Measurements from ENCODE around the gene FTH1. TPM values are rescaled to one million over a fixed set of nuclear protein-coding genes. Genes with fewer than 3 reads are reported as not detected.

Gene FTH1
- total RNA-seq, 1 experiment from 2014 or later: 1,937 TPM

DNA sequence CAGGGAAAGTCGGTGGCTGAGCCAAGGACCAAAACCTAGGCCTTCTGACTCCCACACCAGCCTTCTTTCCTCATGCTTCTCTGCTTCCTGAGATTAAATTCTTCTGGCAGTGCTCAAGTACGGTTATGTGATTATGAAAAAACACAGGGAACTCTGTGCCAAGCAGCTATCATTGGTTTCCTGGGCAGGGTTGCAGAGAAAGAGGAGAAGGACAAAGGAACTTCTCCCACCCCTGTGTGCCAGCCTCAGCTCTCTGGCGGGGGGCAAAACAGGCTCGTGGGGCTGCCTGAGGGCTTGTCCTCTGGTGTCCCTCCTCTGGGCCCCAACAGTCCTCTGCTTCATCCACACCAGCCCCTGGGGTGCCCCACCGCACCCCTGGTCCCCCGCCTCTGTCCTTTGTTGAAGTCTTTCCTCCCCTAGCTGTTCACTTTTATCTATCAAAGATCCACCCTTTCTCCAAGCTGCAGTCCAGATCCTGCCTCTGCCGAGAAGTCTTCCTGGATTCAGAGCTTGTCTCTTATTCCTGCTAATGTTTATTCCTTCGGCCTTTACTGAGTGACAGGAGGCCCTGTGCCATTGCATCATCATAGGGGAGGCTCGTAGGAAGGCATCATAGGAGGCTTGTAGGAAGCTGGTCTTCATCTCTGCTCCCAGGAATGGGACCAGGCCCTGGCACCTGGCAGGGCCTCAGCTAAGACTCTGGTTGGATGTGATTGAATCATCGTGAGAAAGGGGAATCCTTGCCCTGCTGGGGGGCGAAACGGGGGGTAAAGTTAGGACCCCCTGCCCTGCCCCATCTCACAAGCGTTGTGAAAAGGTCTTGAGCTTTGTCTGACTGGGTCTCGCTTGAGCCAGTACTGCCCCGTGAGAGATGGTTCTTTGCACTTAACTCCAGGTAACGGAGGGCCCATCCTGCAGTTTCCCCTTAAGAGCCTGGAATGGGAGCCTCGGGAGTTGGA lies 11.5 kb upstream of the FTH1 start:
- DNase-seq: peak; percentile 73
- TF ChIP-seq EZH2 (IDR thresholded peaks at IDR 0.05; ENCODE audit: low read length, unreplicated experiment) (no peak), EZH2phosphoT487 (IDR thresholded peaks at IDR 0.05; ENCODE audit: borderline replicate concordance, low read length) (no peak)
- TF ChIP-seq, protein P1, sequence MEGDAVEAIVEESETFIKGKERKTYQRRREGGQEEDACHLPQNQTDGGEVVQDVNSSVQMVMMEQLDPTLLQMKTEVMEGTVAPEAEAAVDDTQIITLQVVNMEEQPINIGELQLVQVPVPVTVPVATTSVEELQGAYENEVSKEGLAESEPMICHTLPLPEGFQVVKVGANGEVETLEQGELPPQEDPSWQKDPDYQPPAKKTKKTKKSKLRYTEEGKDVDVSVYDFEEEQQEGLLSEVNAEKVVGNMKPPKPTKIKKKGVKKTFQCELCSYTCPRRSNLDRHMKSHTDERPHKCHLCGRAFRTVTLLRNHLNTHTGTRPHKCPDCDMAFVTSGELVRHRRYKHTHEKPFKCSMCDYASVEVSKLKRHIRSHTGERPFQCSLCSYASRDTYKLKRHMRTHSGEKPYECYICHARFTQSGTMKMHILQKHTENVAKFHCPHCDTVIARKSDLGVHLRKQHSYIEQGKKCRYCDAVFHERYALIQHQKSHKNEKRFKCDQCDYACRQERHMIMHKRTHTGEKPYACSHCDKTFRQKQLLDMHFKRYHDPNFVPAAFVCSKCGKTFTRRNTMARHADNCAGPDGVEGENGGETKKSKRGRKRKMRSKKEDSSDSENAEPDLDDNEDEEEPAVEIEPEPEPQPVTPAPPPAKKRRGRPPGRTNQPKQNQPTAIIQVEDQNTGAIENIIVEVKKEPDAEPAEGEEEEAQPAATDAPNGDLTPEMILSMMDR (conservative IDR thresholded peaks at IDR 0.05; ENCODE audit: low read depth, low read length): no peak
- H3K9me2 ChIP-seq (replicated peaks; ENCODE audit: low read length): no peaks in the 10 kb centered on the region
- ChIA-PET CTCF (interaction anchor here (0.6 kb wide), 2 partner anchors 60 to 83 kb away, joined by 3 read pairs; no protein-coding TSS in a partner anchor), POLR2A (ENCODE audit: unreplicated experiment) (no interaction called here)
- no peaks in the 10 kb centered on the region for H3F3A ChIP-seq (ENCODE audit: low read length, unreplicated experiment)
- no peaks in the 10 kb centered on the region for H3K79me2 ChIP-seq (ENCODE audit: low read length)
- ATAC-seq: peak; percentile 64
- no peaks in the 10 kb centered on the region for H4K20me1 ChIP-seq (ENCODE audit: low read length)
- H3K9me3 ChIP-seq (ENCODE audit: low read length): no peaks in the 10 kb centered on the region
- no peaks in the 10 kb centered on the region for H3K27me3 ChIP-seq (ENCODE audit: low read length)
- H3K36me3 ChIP-seq (ENCODE audit: low read depth, low read length): no peaks in the 10 kb centered on the region
- BruUV-seq (replicated peaks): no TSS peak
- H3K4me2 ChIP-seq (ENCODE audit: low read length): peak overlapping the region; percentile 19; the same call in 1 of the 2 replicates
- peaks cover 33% of the 10 kb centered on the region for H3K4me1 ChIP-seq (ENCODE audit: insufficient read depth, low read length)
- 0 out of 2 replicates have a peak overlapping the region, but pooled peaks have one; percentile 5 for H3K9ac ChIP-seq (ENCODE audit: low read length)
- H2AFZ ChIP-seq (ENCODE audit: low read length): 0 out of 2 replicates have a peak overlapping the region, but pooled peaks have one; percentile 28
- H3K4me3 ChIP-seq (ENCODE audit: low read length): no peak overlapping the region
- peak overlapping the region; percentile 36 for H3K27ac ChIP-seq (ENCODE audit: low read length)
- intact Hi-C loops (cut with micrococcal nuclease): loop anchor here (10.0 kb wide), 1 partner anchor 576 kb away; no protein-coding TSS in a partner anchor

DNA sequence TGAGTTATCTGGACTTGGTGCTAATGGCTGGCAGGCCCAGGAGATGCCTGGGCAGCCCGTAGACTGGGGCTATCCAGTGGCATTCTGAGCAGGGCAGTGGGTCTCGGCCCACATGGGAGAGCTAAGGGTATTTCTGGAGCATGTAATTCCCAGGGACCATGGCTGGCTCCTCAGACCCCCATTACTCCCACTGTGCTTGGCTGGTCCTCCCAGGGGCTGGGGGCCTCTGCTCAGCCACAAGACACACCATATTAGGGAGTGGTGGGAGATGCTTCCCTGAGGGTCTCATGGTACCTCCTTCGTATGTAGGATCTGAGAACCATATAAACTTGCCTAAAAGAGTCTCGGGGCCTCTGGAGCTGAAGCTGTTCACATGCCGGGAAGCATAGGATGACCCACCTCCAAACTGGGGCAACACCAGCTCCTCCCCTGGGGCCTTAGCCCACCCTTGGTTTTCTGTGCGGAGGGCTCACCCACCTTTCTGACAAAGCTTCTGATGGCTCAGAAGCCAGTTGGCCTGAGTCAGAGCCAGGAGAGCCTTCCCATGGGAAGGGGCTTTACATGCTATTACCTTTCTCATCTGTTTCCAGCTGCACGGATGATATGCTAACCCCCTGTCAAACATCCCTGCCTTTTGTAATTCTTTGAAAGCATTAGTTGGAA lies 9.5 kb upstream of the FTH1 start:
- Histone ChIP-seq H3K9me3 (ENCODE audit: low read length) (no peaks in the 10 kb centered on the region), H4K20me1 (ENCODE audit: low read length) (no peaks in the 10 kb centered on the region), H2AFZ (ENCODE audit: low read length) (no peak overlapping the region), H3K36me3 (ENCODE audit: low read depth, low read length) (no peaks in the 10 kb centered on the region), H3K9me2 (replicated peaks; ENCODE audit: low read length) (no peaks in the 10 kb centered on the region), H3K27me3 (ENCODE audit: low read length) (no peaks in the 10 kb centered on the region), H3K9ac (ENCODE audit: low read length) (no peak overlapping the region), H3F3A (ENCODE audit: low read length, unreplicated experiment) (peaks cover 6% of the 10 kb centered on the region), H3K79me2 (ENCODE audit: low read length) (no peaks in the 10 kb centered on the region), H3K4me1 (ENCODE audit: insufficient read depth, low read length) (peaks cover 53% of the 10 kb centered on the region), H3K4me3 (ENCODE audit: low read length) (no peak overlapping the region), H3K4me2 (ENCODE audit: low read length) (no peak overlapping the region), H3K27ac (ENCODE audit: low read length) (no peak overlapping the region)
- ATAC-seq (no peak), DNase-seq (no peak)
- intact Hi-C loops (cut with micrococcal nuclease): loop anchor here (10.0 kb wide), 1 partner anchor 578 kb away; no protein-coding TSS in a partner anchor
- ChIA-PET POLR2A (ENCODE audit: unreplicated experiment) (interaction anchor here (0.6 kb wide), 3 partner anchors 48 to 64 kb away, joined by 3 to 6 read pairs (median 4); no protein-coding TSS in a partner anchor), CTCF (no interaction called here)
- BruUV-seq (replicated peaks): no TSS peak
- no peak for TF ChIP-seq EZH2phosphoT487 (IDR thresholded peaks at IDR 0.05; ENCODE audit: borderline replicate concordance, low read length)

DNA sequence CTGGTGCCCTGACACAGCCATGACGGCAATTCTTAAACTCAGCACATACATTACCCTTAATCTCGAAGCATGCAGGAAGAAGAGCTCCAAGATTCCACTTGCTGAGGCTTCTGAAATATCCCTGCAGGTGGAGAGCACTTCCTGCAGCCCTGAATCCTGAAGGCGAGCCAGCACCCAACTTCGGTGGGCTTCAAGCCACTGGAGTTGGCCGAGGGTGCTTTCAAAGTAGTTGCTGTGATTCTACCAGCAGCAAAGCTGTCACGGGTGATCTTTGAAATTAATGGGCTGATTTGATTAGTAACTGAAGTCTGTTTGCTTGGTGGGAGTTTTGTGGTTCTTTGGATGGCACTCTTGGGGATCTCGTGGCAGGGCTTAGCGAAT lies 9.0 kb upstream of the FTH1 start:
- TF ChIP-seq, protein P1 (conservative IDR thresholded peaks at IDR 0.05; ENCODE audit: low read depth, low read length): no peak
- TF ChIP-seq EZH2 (IDR thresholded peaks at IDR 0.05; ENCODE audit: low read length, unreplicated experiment): no peak
- TF ChIP-seq EZH2phosphoT487 (IDR thresholded peaks at IDR 0.05; ENCODE audit: borderline replicate concordance, low read length): no peak
- Histone ChIP-seq H3K9me2 (replicated peaks; ENCODE audit: low read length) (no peaks in the 10 kb centered on the region), H3K27ac (ENCODE audit: low read length) (no peak overlapping the region), H3K4me3 (ENCODE audit: low read length) (no peak overlapping the region), H4K20me1 (ENCODE audit: low read length) (no peaks in the 10 kb centered on the region), H3K9ac (ENCODE audit: low read length) (no peak overlapping the region), H2AFZ (ENCODE audit: low read length) (no peak overlapping the region), H3K27me3 (ENCODE audit: low read length) (no peaks in the 10 kb centered on the region), H3F3A (ENCODE audit: low read length, unreplicated experiment) (peaks cover 6% of the 10 kb centered on the region), H3K4me2 (ENCODE audit: low read length) (no peak overlapping the region), H3K36me3 (ENCODE audit: low read depth, low read length) (no peaks in the 10 kb centered on the region), H3K9me3 (ENCODE audit: low read length) (no peaks in the 10 kb centered on the region), H3K79me2 (ENCODE audit: low read length) (no peaks in the 10 kb centered on the region), H3K4me1 (ENCODE audit: insufficient read depth, low read length) (peaks cover 58% of the 10 kb centered on the region)
- CTCF ChIA-PET: no interaction called here
- POLR2A ChIA-PET (ENCODE audit: unreplicated experiment): interaction anchor here (0.6 kb wide), 1 partner anchor 49 kb away, joined by 6 read pairs; no protein-coding TSS in a partner anchor
- DNase-seq (no peak), ATAC-seq (no peak)
- BruUV-seq (replicated peaks): no TSS peak
- intact Hi-C loops (cut with micrococcal nuclease): loop anchor here (10.0 kb wide), 1 partner anchor 578 kb away; no protein-coding TSS in a partner anchor
